ENCODE measurements around the gene ANKRD18B. TPM values are rescaled to one million over a fixed set of nuclear protein-coding genes. Genes with fewer than 3 reads are reported as not detected.
"Not testable (repeated sequence)": the region's sequence is repeated elsewhere in the genome, so short reads cannot be mapped to it uniquely, and the experiment has no call there.

Gene ANKRD18B
- total RNA-seq (1 to 10 TPM in 1 of 7 donors, not detected in 6; 1.7 TPM), polyA plus RNA-seq (under 1 TPM in 1 of 3 donors, not detected in 2; 0.02 TPM)
- long read RNA-seq, donor 1, result 0 reads
- long read RNA-seq, donor 2, result 0 reads

GRCh38 chr9:33523397-33524305, at the start of gene ANKRD18B:
ANKRD18B (plus strand) TSS chr9:33524251; CDS start chr9:33524490, 239 bp downstream.
- H3K36me3 ChIP-seq; H3K27ac ChIP-seq; H3K9me3 ChIP-seq; intact Hi-C loops (cut with DNase I; ENCODE audit: low total_unique reads): not testable (repeated sequence)
- WGBS, 5 donors, result 0 to 8% (median 3%) methylated on average over 8 to 73 of the region's 73 CpGs
- peaks cover 0 to 71% (median 30%) of the 10 kb centered on the region in 7 donors for H3K27me3 ChIP-seq (replicated peaks in 1 of 7)
- DNase-seq, result peak; percentile 78
- peak within 1 kb of the TSS; percentile 5 to 68 (median 34) for H3K4me3 ChIP-seq
- TF ChIP-seq CTCF (IDR thresholded peaks at IDR 0.05 in 8 of 11, conservative IDR thresholded peaks at IDR 0.05 in 3 of 11) (peak in 3 of 11 experiments; percentile 10 to 25 (median 23)), POLR2AphosphoS5 (IDR thresholded peaks at IDR 0.05) (peak in 1 of 3 donors; percentile 40)
- peaks cover 8 to 18% (median 14%) of the 10 kb centered on the region in 6 donors for H3K4me1 ChIP-seq

- Histone ChIP-seq H3K4me3 (no peak overlapping the region), H3K27me3 (replicated peaks in 1 of 7) (no peaks in the 10 kb centered on the region), H3K9me3 (no peaks in the 10 kb centered on the region), H3K36me3 (peaks cover 0 to 28% (median 18%) of the 10 kb centered on the region in 6 donors), H3K27ac (no peak overlapping the region), H3K4me1 (peaks cover 16 to 35% (median 25%) of the 10 kb centered on the region in 6 donors)
- intact Hi-C loops (cut with DNase I; ENCODE audit: low total_unique reads), result no loop called here
- 86 to 100% (median 91%) methylated on average over 1 of the region's 1 CpG for WGBS, 5 donors
- DNase-seq, result peak; percentile 19
- TF ChIP-seq POLR2A (IDR thresholded peaks at IDR 0.05), result no peak
- TF ChIP-seq POLR2AphosphoS5 (IDR thresholded peaks at IDR 0.05), result no peak
- TF ChIP-seq CTCF (IDR thresholded peaks at IDR 0.05 in 8 of 11, conservative IDR thresholded peaks at IDR 0.05 in 3 of 11), result no peak
Measured at GRCh38 chr9:33475357-33475756, 48.7 kb upstream of the ANKRD18B start.

- peaks cover 0 to 17% (median 7%) of the 10 kb centered on the region in 6 donors for H3K36me3 ChIP-seq
- peaks cover 16 to 28% (median 24%) of the 10 kb centered on the region in 6 donors for H3K4me1 ChIP-seq
- TF ChIP-seq POLR2A (IDR thresholded peaks at IDR 0.05) (no peak), POLR2AphosphoS5 (IDR thresholded peaks at IDR 0.05) (no peak), CTCF (IDR thresholded peaks at IDR 0.05 in 8 of 11, conservative IDR thresholded peaks at IDR 0.05 in 3 of 11) (no peak)
- H3K9me3 ChIP-seq, result no peaks in the 10 kb centered on the region
- no peak overlapping the region for H3K27ac ChIP-seq
- H3K27me3 ChIP-seq (replicated peaks in 1 of 7), result no peaks in the 10 kb centered on the region
- no peak overlapping the region for H3K4me3 ChIP-seq
- intact Hi-C loops (cut with DNase I; ENCODE audit: low total_unique reads), result no loop called here
- 92 to 96% (median 95%) methylated on average over 10 of the region's 10 CpGs for WGBS, 5 donors
- peak; percentile 31 for DNase-seq
Measured at GRCh38 chr9:33476503-33476902, 47.5 kb upstream of the ANKRD18B start.

- Histone ChIP-seq H3K27me3 (replicated peaks in 1 of 7) (no peaks in the 10 kb centered on the region), H3K4me3 (no peak overlapping the region), H3K4me1 (no peaks in the 10 kb centered on the region), H3K27ac (no peak overlapping the region), H3K9me3 (no peaks in the 10 kb centered on the region), H3K36me3 (peaks cover 0 to 8% (median 0%) of the 10 kb centered on the region in 6 donors)
- no peak for TF ChIP-seq POLR2AphosphoS5 (IDR thresholded peaks at IDR 0.05)
- no peak for TF ChIP-seq CTCF (IDR thresholded peaks at IDR 0.05 in 8 of 11, conservative IDR thresholded peaks at IDR 0.05 in 3 of 11)
- no peak for TF ChIP-seq POLR2A (IDR thresholded peaks at IDR 0.05)
- WGBS, 5 donors, result 77 to 90% (median 86%) methylated on average over 2 of the region's 2 CpGs
- intact Hi-C loops (cut with DNase I; ENCODE audit: low total_unique reads), result no loop called here
- no peak for DNase-seq
Measured at GRCh38 chr9:33480106-33480505, 43.9 kb upstream of the ANKRD18B start.

Measured in spleen (tissue), 13 donors.